ENCODE measurements around the gene MSI2. TPM values are rescaled to one million over a fixed set of nuclear protein-coding genes. Genes with fewer than 3 reads are reported as not detected.

MSI2 gene
- total RNA-seq, 4 donors from 2014 or later = 19.7 to 35.8 (median 22.4) TPM

DNA sequence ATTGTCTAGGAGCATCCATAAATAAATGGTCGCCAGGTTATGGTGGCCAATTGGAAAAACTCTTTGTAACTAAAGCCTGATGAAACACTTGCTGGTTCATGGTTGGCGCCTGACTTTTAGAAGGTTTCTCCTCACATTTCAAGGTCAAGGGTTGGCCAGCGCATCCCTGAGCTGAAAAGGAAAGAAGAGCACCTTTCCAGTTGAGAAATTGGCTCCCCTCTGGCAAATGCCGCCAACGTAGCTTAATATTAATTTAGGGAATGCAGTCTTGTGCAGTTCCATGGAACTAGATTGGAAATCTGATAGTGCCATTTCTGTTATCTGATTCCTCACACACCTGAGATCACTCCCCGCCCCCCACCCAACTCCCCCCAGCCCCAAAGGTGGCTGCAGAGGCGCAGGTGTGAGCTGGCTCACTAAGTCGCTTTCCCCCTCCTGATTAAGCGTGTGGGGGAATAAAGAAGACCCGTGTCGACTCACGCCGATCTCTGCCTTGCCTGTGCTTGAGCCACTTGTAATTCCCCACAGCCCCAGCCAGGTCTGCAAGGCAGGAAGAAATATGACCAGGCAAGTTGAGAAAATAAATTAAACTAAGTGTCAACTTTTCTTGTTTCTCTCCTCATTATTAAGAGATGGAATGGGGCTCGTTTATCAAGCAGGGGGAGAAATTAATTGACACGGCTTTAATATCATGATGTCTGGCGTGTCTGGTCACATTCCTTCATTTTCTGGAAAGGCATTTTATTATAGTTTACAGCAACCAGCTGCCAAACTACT lies 331.1 kb downstream of the MSI2 start:
- no peak for TF ChIP-seq POLR2AphosphoS5 (IDR thresholded peaks at IDR 0.05)
- TF ChIP-seq POLR2A (IDR thresholded peaks at IDR 0.05) = no peak
- TF ChIP-seq, protein P1, sequence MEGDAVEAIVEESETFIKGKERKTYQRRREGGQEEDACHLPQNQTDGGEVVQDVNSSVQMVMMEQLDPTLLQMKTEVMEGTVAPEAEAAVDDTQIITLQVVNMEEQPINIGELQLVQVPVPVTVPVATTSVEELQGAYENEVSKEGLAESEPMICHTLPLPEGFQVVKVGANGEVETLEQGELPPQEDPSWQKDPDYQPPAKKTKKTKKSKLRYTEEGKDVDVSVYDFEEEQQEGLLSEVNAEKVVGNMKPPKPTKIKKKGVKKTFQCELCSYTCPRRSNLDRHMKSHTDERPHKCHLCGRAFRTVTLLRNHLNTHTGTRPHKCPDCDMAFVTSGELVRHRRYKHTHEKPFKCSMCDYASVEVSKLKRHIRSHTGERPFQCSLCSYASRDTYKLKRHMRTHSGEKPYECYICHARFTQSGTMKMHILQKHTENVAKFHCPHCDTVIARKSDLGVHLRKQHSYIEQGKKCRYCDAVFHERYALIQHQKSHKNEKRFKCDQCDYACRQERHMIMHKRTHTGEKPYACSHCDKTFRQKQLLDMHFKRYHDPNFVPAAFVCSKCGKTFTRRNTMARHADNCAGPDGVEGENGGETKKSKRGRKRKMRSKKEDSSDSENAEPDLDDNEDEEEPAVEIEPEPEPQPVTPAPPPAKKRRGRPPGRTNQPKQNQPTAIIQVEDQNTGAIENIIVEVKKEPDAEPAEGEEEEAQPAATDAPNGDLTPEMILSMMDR (IDR thresholded peaks at IDR 0.05) = no peak
- no peak for TF ChIP-seq EP300 (IDR thresholded peaks at IDR 0.05)
- H3K27me3 ChIP-seq = peaks cover 6% of the 10 kb centered on the region
- no peaks in the 10 kb centered on the region for H3K4me1 ChIP-seq
- no peak overlapping the region for H3K4me3 ChIP-seq
- no peak overlapping the region for H3K27ac ChIP-seq
- no peaks in the 10 kb centered on the region for H3K9me3 ChIP-seq
- no peak for DNase-seq (ENCODE audit: low spot score in 2 of 2)
- 60% methylated on average over 16 of the region's 16 CpGs for WGBS
- H3K36me3 ChIP-seq = no peaks in the 10 kb centered on the region

DNA sequence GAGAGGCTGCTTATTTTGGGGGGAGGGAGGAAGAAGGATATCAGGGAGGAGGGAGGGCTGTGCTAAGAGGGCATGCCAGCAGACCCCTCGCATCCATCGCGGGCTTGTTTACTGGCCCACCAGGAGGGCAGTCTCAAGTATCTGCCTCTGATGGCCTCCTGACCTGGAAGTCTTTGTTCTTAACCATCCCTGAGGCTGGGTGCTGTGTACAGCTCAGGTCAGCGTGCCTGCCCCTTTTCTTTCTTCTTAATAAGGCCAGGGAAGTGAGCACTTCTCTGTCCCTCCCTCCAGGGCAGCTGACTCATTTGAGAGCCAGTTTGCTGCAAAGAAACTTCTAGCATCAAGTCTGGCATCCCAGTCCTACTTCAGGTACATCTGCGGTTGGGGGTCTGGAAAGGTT lies 331.8 kb downstream of the MSI2 start:
- Histone ChIP-seq H3K27me3 (peaks cover 6% of the 10 kb centered on the region), H3K4me3 (no peak overlapping the region), H3K36me3 (no peaks in the 10 kb centered on the region), H3K4me1 (no peaks in the 10 kb centered on the region), H3K27ac (no peak overlapping the region), H3K9me3 (no peaks in the 10 kb centered on the region)
- TF ChIP-seq POLR2A (IDR thresholded peaks at IDR 0.05) (no peak), EP300 (IDR thresholded peaks at IDR 0.05) (no peak)
- 78% methylated on average over 5 of the region's 5 CpGs for WGBS
- no peak for DNase-seq (ENCODE audit: low spot score in 2 of 2)

DNA sequence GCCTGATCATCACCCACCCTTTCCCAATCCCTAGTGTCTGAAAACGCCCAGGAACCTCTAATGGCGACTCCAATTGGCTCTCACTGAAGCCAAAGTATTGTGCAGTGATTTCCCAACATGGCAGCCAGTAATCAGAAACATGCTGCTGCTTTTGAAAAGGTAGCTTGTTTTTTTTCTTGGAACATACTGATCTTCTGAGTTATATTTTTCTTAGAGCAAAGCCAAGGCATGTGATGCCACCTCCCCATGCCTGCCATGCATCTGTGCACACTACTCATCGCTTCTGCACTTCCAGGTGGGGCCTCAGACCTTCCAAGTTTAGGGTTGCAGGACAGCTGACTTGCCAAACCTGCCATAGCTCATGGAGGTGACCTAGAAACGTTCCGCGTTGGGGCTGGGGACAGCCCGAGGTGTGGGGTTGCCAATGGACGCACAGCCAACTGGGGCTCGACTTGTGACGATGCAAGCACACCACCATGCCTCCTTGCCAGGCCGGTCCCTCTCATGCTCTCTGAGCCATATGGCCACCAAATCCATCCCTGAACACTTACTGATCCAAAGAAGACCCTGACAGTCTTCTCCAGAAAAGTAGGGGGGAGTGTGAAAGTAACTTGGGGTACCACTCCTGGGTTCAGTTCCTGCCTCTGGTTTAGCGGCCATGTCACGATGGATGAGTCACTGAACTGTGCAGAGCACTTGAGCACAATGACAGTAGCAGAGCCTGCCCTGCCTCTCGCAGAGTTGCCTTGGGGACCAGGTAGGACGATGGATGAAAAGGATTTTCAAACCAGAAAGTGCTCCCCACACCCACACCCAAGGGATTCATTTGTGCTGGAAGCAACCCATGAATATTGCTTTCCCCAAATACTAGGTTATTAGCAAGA lies 333.1 kb downstream of the MSI2 start:
- H3K4me3 ChIP-seq = no peak overlapping the region
- TF ChIP-seq POLR2AphosphoS5 (IDR thresholded peaks at IDR 0.05) = peak in 1 of 3 donors; percentile 17
- no peak for TF ChIP-seq POLR2A (IDR thresholded peaks at IDR 0.05)
- peak in 1 of 2 donors; percentile 59 for DNase-seq (ENCODE audit: low spot score in 2 of 2)
- no peaks in the 10 kb centered on the region for H3K4me1 ChIP-seq
- H3K27me3 ChIP-seq = peaks cover 6% of the 10 kb centered on the region
- no peak overlapping the region for H3K27ac ChIP-seq
- no peaks in the 10 kb centered on the region for H3K36me3 ChIP-seq
- H3K9me3 ChIP-seq = no peaks in the 10 kb centered on the region
- 88% methylated on average over 15 of the region's 15 CpGs for WGBS

DNA sequence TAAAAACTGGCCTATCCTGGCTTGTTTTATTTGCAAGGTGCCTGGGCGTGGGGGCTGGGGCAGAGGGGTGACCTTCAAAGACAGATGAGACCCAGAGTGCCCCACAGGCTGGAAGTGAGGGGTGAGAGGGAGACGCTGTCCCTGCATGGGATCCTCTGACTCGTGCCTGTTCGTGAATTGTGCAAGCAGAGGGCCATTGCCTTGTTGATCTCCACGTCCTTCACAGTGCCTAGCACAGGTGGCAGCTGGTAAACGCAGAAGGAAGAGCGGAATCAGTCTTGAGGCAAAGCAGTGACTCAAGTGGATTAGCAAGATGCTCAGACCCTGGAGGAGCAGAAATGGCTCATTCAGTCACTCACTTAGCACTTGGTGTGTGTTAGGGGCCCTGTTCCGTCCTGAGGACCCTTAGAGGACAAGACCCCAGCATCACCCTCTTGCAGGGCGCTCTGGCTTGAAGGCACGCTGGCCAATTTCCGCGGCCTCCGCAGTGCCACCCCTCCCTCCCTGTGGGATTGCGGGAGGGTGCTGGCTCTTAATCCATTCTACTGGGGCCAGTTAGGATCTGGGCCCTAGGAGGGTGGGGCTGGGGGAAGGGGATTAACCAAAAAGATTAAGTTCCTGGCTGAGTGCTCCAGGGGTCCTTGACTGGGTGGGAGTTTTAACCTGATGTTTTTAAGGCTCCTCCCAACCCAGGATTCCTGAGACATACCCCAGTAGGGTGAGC lies 337.6 kb downstream of the MSI2 start:
- no peak for TF ChIP-seq POLR2AphosphoS5 (IDR thresholded peaks at IDR 0.05)
- TF ChIP-seq, protein P1 (IDR thresholded peaks at IDR 0.05) = no peak
- no peak for TF ChIP-seq EP300 (IDR thresholded peaks at IDR 0.05)
- TF ChIP-seq POLR2A (IDR thresholded peaks at IDR 0.05) = no peak
- H3K27me3 ChIP-seq = no peaks in the 10 kb centered on the region
- WGBS = 97% methylated on average over 9 of the region's 14 CpGs

DNA sequence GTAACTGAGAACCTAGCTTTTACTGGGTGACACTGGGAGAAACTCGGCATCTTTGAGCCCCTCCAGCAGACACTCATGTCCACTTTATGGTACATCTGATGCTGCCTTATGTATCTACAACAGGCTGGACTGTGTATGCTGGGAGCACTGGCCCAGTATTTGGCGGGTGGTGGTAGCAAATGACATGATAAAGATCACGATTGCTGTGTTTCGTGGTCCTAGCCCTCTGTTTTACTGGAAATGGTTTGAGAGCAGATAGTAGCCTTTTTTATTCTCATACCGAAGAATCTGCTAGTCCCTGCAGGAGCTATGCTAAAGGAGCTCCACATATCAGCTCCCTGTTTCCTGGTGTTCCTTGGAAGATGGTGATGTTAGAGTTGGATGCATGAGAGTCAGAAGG lies 338.4 kb downstream of the MSI2 start:
- H3K4me3 ChIP-seq = no peak overlapping the region
- DNase-seq (ENCODE audit: low spot score in 2 of 2) = no peak
- H3K9me3 ChIP-seq = no peaks in the 10 kb centered on the region
- H3K36me3 ChIP-seq = no peaks in the 10 kb centered on the region
- 97% methylated on average over 5 of the region's 5 CpGs for WGBS
- H3K4me1 ChIP-seq = no peaks in the 10 kb centered on the region
- H3K27ac ChIP-seq = no peak overlapping the region
- TF ChIP-seq POLR2AphosphoS5 (IDR thresholded peaks at IDR 0.05) (no peak), EP300 (IDR thresholded peaks at IDR 0.05) (no peak), POLR2A (IDR thresholded peaks at IDR 0.05) (no peak)
- TF ChIP-seq, protein P1 (IDR thresholded peaks at IDR 0.05) = no peak
- H3K27me3 ChIP-seq = no peaks in the 10 kb centered on the region

More for the DNA sequence above, 337.6 kb downstream of the MSI2 start:
- Histone ChIP-seq H3K4me1 (no peaks in the 10 kb centered on the region), H3K4me3 (no peak overlapping the region), H3K27ac (no peak overlapping the region), H3K9me3 (no peaks in the 10 kb centered on the region), H3K36me3 (no peaks in the 10 kb centered on the region)
- DNase-seq (ENCODE audit: low spot score in 2 of 2) = peak in 1 of 2 donors; percentile 44

Measured in suprapubic skin (tissue), 4 donors.